Neutrophil (primary cell): ENCODE data around the gene ISY1.
"Not testable (repeated sequence)": the region's sequence is repeated elsewhere in the genome, so short reads cannot be mapped to it uniquely, and the experiment has no call there.

Experiments
- H3K27ac ChIP-seq: fragments of 200-600 bp; sonication (generic); 2 replicates; pipeline ENCODE4 v1.5.1; 2016; ENCODE audit warnings: mild to moderate bottlenecking, moderate library complexity
- H3K27me3 ChIP-seq: fragments of 200-600 bp; sonication (generic); 2 replicates; pipeline ENCODE4 v1.6.0; 2016; ENCODE audit warnings: mild to moderate bottlenecking
- H3K36me3 ChIP-seq: fragments of 200-600 bp; sonication (generic); 2 replicates; pipeline ENCODE4 v1.5.1; 2017
- H3K4me1 ChIP-seq, 2 experiments: fragments of 200-600 bp in 1 of 2; sonication (generic) in 1 of 2; 1 replicate in 1 of 2; 2 replicates in 1 of 2; pipeline versions ENCODE4 v1.5.1 to v1.6.1; 2013 to 2016; ENCODE audit warnings: low read depth in 1 of 2, low read length in 1 of 2, mild to moderate bottlenecking in 1 of 2, moderate library complexity in 1 of 2; ENCODE audit not compliant: control insufficient read depth in 1 of 2, insufficient read depth in 1 of 2
- H3K4me3 ChIP-seq, 2 experiments: fragments of 200-600 bp in 1 of 2; sonication (generic) in 1 of 2; 1 replicate in 1 of 2; 2 replicates in 1 of 2; pipeline ENCODE4 v1.5.1; 2013 to 2016; ENCODE audit warnings: low read depth in 1 of 2, low read length in 1 of 2, mild to moderate bottlenecking in 1 of 2, moderate library complexity in 1 of 2
- H3K9me3 ChIP-seq: fragments of 200-600 bp; sonication (generic); 2 replicates; pipeline ENCODE4 v1.5.1; 2016
- TF ChIP-seq, protein P1 (sequence below): fragments of 200-600 bp; sonication (generic); IDR thresholded peaks from 2 replicates; pipeline ENCODE4 v1.5.1; 2016; ENCODE audit warnings: antibody characterized with exemption

ISY1 gene

DNA sequence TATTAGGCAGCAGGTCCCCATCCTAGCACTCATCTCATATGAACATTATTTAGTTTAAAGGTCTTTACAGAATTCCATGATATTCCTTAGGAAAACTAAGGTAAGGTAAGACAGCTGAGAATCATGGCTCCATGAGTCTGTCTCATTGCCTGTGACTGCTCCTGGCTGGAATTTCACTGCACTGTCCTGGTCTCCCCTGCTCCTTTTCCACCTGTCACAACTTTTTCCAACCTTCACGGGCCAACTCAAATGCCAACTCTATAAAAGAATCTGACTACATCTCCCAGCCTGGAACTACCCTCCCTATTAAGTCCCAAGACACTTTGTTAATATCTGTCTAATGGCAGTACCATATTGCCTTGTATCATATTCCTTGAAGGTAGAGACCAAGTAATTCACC lies 15.2 kb upstream of the ISY1 start:
- no peaks in the 10 kb centered on the region for H3K9me3 ChIP-seq
- H3K36me3 ChIP-seq: peaks cover 36% of the 10 kb centered on the region
- no peaks in the 10 kb centered on the region for H3K27me3 ChIP-seq
- no peak overlapping the region for H3K4me3 ChIP-seq
- peaks cover 12 to 26% of the 10 kb centered on the region in 2 experiments for H3K4me1 ChIP-seq
- TF ChIP-seq, protein P1, sequence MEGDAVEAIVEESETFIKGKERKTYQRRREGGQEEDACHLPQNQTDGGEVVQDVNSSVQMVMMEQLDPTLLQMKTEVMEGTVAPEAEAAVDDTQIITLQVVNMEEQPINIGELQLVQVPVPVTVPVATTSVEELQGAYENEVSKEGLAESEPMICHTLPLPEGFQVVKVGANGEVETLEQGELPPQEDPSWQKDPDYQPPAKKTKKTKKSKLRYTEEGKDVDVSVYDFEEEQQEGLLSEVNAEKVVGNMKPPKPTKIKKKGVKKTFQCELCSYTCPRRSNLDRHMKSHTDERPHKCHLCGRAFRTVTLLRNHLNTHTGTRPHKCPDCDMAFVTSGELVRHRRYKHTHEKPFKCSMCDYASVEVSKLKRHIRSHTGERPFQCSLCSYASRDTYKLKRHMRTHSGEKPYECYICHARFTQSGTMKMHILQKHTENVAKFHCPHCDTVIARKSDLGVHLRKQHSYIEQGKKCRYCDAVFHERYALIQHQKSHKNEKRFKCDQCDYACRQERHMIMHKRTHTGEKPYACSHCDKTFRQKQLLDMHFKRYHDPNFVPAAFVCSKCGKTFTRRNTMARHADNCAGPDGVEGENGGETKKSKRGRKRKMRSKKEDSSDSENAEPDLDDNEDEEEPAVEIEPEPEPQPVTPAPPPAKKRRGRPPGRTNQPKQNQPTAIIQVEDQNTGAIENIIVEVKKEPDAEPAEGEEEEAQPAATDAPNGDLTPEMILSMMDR: no peak
- peak overlapping the region; percentile 47 for H3K27ac ChIP-seq

DNA sequence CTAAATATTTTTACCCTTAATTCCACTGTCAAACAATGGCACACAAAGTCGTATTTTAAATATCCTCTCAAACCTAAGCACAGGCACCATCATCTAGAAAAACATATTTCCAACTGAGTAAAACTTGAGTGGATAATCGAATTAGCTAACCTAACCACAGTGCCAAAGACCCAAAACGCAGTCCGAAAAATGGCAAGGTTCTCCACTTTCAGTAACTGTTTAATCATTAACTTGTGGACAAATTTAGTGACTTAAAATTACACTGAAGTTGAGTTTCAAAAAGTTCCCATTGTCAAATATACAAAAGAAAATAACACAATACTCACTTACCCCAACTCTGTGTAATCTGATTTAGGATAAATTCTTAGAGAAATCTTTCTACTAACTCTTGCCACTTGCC lies 12.9 kb upstream of the ISY1 start:
- Histone ChIP-seq H3K4me3 (no peak overlapping the region), H3K27ac (peak overlapping the region; percentile 50), H3K36me3 (peaks cover 49% of the 10 kb centered on the region), H3K9me3 (no peaks in the 10 kb centered on the region), H3K4me1 (peaks cover 0 to 10% of the 10 kb centered on the region in 2 experiments), H3K27me3 (no peaks in the 10 kb centered on the region)
- TF ChIP-seq, protein P1: no peak

DNA sequence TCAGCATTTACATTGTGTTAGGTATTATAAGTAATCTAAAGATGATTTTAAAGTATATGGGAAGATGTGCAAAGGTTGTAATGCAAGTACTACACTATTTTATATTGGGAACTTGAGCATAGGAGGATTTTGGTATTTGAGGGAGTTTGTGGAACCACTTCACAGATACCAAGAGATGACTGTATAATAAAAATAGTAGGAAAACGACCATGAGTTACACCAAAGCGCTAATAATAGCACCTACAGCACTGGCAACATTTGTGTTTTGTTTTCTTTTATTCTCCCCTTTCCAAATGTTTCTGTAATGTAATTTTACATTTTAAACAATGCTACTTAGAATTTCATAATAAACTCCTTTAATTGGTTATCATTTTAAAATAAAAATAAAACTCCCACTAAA lies 12.3 kb upstream of the ISY1 start:
- Histone ChIP-seq H3K27me3 (no peaks in the 10 kb centered on the region), H3K4me3 (no peak overlapping the region), H3K9me3 (no peaks in the 10 kb centered on the region), H3K4me1 (peaks cover 0 to 10% of the 10 kb centered on the region in 2 experiments), H3K36me3 (peaks cover 44% of the 10 kb centered on the region), H3K27ac (peak overlapping the region; percentile 50)
- TF ChIP-seq, protein P1: no peak

DNA sequence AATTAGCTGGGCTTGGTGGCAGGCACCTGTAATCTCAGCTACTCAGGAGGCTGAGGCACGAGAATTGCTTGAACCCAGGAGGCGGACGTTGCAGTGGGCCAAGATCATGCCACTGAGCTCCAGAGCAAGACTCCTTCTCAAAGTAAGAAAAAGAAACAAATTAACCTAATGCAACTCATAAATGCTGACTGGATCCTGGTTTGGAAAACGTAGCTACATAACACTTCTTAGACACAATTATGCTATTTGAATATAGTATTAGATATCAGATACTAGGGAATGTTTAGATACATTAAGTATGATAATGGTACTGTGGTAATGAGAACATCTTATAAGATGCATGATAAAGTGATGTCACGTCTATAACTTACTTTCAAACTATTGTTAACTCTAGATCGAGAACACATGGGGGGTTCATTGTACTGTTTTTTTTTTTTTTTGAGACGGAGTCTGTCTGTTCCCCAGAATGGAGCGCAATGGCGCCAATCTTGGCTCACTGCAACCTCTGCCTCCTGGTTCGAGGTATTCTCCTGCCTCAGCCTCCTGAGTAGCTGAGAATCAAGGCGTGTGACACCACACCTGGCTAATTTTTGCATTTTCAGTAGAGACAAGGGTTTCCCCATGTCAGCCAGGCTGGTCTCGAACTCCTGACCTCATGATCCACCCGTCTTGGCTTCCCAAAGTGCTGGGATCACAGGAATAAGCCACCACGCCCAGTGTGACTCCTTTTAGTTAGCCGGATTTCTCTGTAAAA lies 5.9 kb upstream of the ISY1 start:
- no peaks in the 10 kb centered on the region for H3K27me3 ChIP-seq
- peak overlapping the region; percentile 39 for H3K27ac ChIP-seq
- H3K4me1 ChIP-seq: peaks cover 10 to 11% of the 10 kb centered on the region in 2 experiments
- no peak overlapping the region for H3K4me3 ChIP-seq
- peaks cover 58% of the 10 kb centered on the region for H3K36me3 ChIP-seq
- TF ChIP-seq, protein P1: no peak
- no peaks in the 10 kb centered on the region for H3K9me3 ChIP-seq

DNA sequence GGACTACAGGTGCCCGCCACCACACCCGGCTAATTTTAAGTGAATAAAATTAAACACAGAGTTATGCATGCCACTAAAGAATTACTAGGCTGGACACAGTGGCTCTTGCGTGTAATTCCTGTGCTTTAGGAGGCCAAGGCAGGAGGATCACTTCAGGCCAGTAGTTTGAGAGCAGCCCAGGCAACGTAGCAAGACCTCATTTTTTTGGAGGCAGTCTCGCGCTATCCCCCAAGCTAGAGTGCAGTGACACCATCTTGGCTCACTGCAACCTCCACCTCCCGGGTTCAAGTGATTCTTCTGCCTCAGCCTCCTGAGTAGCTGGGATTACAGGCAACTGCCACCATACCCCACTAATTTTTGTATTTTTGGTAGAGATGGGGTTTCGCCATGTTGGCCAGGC lies 4.7 kb upstream of the ISY1 start:
- H3K4me3 ChIP-seq, H3K27ac ChIP-seq, H3K9me3 ChIP-seq, H3K27me3 ChIP-seq: not testable (repeated sequence)
- H3K4me1 ChIP-seq: peaks cover 12 to 14% of the 10 kb centered on the region in 2 experiments
- H3K36me3 ChIP-seq: peaks cover 47% of the 10 kb centered on the region

DNA sequence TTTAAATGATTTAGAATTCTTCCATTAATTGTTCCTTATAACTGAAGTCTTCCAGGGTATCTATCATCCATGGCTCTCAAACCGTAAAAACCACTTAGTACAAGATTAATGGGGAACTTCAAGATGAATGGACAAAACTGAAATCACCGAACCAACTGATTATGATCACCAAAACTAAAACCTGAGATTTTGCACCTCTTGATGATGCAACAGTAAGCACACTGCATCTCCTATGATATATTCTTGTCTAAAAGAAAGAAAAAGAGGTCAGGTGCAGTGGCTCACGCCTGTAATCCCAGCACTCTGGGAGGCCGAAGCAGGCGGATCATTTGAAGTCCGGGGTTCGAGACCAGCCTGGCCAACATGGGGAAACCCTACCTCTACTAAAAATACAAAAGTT lies 3.6 kb upstream of the ISY1 start:
- H3K4me3 ChIP-seq: no peak overlapping the region
- peaks cover 36% of the 10 kb centered on the region for H3K36me3 ChIP-seq
- TF ChIP-seq, protein P1: no peak
- peaks cover 23 to 25% of the 10 kb centered on the region in 2 experiments for H3K4me1 ChIP-seq
- H3K27ac ChIP-seq: no peak overlapping the region
- H3K9me3 ChIP-seq: no peaks in the 10 kb centered on the region
- H3K27me3 ChIP-seq: no peaks in the 10 kb centered on the region
